ENCODE data around the gene CPB1. TPM values are rescaled to one million over a fixed set of nuclear protein-coding genes. Genes with fewer than 3 reads are reported as not detected.

The CPB1 gene
- total RNA-seq, 2 experiments from 2014 or later: not detected

- ATAC-seq (ENCODE audit: low read depth) (no peak), DNase-seq (no peak)
- peaks cover 8% of the 10 kb centered on the region for H3K27me3 Mint-ChIP-seq
- H3K4me1 Mint-ChIP-seq: no peaks in the 10 kb centered on the region
- no peak overlapping the region for H3K4me3 Mint-ChIP-seq
- H3K36me3 Mint-ChIP-seq: no peaks in the 10 kb centered on the region
- H3K9me3 Mint-ChIP-seq: no peaks in the 10 kb centered on the region
- no peak overlapping the region for H3K27ac Mint-ChIP-seq
- POLR2A ChIA-PET: no interaction called here
Observed at GRCh38 chr3:148815316-148816110, 12.1 kb upstream of the CPB1 start.

- no peak for ATAC-seq (ENCODE audit: low read depth)
- no peaks in the 10 kb centered on the region for H3K9me3 Mint-ChIP-seq
Observed at GRCh38 chr3:148816427-148816826, 11.2 kb upstream of the CPB1 start.

DNA sequence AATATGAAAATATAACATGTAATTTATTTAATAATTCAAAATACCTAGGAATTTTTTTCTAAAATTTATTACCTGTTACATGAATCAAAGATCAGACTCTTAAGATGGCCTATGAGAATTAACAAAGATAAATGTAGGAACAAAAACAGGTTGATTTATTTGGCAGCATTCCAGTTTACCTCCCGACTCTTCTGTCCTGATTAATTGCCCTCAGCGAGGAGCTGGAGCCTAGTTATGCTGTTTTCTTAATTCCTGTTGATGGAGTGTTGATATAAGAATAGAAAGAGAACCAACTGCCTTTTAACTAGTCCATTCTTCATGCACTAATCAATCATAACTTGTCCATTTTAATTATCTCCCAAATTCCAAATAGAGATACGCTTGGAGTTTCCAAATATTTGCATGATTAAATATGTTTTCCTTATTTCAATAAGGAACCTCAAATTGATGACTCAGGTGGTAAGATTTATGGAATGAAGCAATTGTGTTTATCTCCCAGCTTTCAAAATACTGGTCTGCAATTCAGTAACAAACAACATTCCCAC is 10.6 kb upstream of the CPB1 start:
- DNase-seq (no peak), ATAC-seq (ENCODE audit: low read depth) (no peak)
- Mint-ChIP-seq H3K27me3 (peaks cover 7% of the 10 kb centered on the region), H3K4me1 (no peaks in the 10 kb centered on the region), H3K36me3 (no peaks in the 10 kb centered on the region), H3K9me3 (no peaks in the 10 kb centered on the region), H3K4me3 (no peak overlapping the region), H3K27ac (no peak overlapping the region)
- POLR2A ChIA-PET: no interaction called here

More at GRCh38 chr3:148816427-148816826, 11.2 kb upstream of the CPB1 start:
- Mint-ChIP-seq H3K27me3 (peaks cover 7% of the 10 kb centered on the region), H3K36me3 (no peaks in the 10 kb centered on the region), H3K27ac (no peak overlapping the region), H3K4me3 (no peak overlapping the region), H3K4me1 (no peaks in the 10 kb centered on the region)
- POLR2A ChIA-PET: no interaction called here
- DNase-seq: no peak

- Mint-ChIP-seq H3K4me3 (no peak overlapping the region), H3K4me1 (no peaks in the 10 kb centered on the region), H3K9me3 (no peaks in the 10 kb centered on the region), H3K36me3 (no peaks in the 10 kb centered on the region), H3K27me3 (peaks cover 7% of the 10 kb centered on the region), H3K27ac (no peak overlapping the region)
- ATAC-seq (ENCODE audit: low read depth): no peak
- POLR2A ChIA-PET: no interaction called here
- DNase-seq: no peak
Observed at GRCh38 chr3:148820361-148821245, 7.0 kb upstream of the CPB1 start.

GRCh38 chr3:148823026-148823425 is 4.6 kb upstream of the CPB1 start:
- ATAC-seq (ENCODE audit: low read depth) (no peak), DNase-seq (no peak)
- H3K4me3 Mint-ChIP-seq: no peak overlapping the region
- H3K36me3 Mint-ChIP-seq: no peaks in the 10 kb centered on the region
- no peak overlapping the region for H3K27ac Mint-ChIP-seq
- H3K4me1 Mint-ChIP-seq: no peaks in the 10 kb centered on the region
- H3K9me3 Mint-ChIP-seq: no peaks in the 10 kb centered on the region
- H3K27me3 Mint-ChIP-seq: peaks cover 4% of the 10 kb centered on the region
- POLR2A ChIA-PET: no interaction called here

- POLR2A ChIA-PET: no interaction called here
- no peak for ATAC-seq (ENCODE audit: low read depth)
- no peak overlapping the region for H3K4me3 Mint-ChIP-seq
- H3K27ac Mint-ChIP-seq: no peak overlapping the region
- no peak for DNase-seq
- no peaks in the 10 kb centered on the region for H3K9me3 Mint-ChIP-seq
- no peaks in the 10 kb centered on the region for H3K4me1 Mint-ChIP-seq
- H3K36me3 Mint-ChIP-seq: no peaks in the 10 kb centered on the region
- H3K27me3 Mint-ChIP-seq: peaks cover 6% of the 10 kb centered on the region
Observed at GRCh38 chr3:148825476-148825875, 2.1 kb upstream of the CPB1 start.

DNA sequence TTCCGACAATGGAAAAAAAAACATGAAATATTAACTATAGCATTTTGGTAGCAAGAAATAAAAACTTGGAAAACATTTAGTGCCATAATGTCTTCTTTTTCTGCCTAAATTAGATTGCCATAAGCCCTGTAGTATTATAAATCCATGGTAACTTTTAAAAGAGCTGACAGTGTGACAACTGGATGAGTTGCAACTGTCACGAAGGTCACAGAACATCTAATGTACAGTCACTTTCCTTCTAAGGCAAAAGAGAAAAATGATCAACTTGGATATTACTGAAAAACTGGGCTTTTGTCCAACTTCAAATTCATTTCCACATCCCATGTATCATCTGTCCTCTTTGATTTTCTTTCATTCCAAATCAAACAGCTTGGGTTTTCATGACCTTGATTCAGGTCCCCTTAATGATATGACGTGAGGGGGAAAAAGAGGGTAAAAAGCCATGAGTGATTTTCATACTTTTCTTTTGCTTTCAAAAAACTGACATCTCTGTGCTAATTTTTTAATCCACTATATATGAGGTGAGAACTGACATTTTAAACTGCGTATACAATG is 602 bp downstream of the CPB1 start:
- POLR2A ChIA-PET: no interaction called here
- Mint-ChIP-seq H3K27ac (no peak overlapping the region), H3K27me3 (peaks cover 17% of the 10 kb centered on the region), H3K4me3 (no peak overlapping the region), H3K36me3 (no peaks in the 10 kb centered on the region), H3K9me3 (no peaks in the 10 kb centered on the region), H3K4me1 (no peaks in the 10 kb centered on the region)
- no peak for ATAC-seq (ENCODE audit: low read depth)
- DNase-seq: no peak

DNA sequence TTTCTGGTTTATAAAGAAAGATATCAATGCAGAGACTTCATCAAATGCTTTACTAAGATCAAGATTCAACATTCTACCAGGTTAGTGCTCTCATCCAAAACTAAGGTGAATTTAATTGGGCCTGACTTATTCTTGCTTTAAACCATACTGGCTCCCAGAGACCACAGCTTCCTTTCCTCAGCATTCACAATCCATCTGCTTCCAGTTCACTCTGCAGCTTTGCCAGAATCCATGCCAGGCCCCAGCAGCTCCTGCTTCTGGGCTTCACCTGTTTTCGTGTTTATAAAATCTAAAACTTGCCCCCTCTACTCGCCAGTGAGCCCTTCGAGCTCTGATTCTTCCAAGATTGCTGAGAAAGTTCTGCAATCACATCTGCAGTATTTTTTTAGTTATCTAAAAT is 2.3 kb downstream of the CPB1 start:
- no peaks in the 10 kb centered on the region for H3K4me1 Mint-ChIP-seq
- no peaks in the 10 kb centered on the region for H3K36me3 Mint-ChIP-seq
- peaks cover 17% of the 10 kb centered on the region for H3K27me3 Mint-ChIP-seq
- POLR2A ChIA-PET: no interaction called here
- DNase-seq (no peak), ATAC-seq (ENCODE audit: low read depth) (no peak)
- no peaks in the 10 kb centered on the region for H3K9me3 Mint-ChIP-seq
- H3K27ac Mint-ChIP-seq: no peak overlapping the region
- H3K4me3 Mint-ChIP-seq: no peak overlapping the region

GRCh38 chr3:148833223-148833622 is 5.6 kb downstream of the CPB1 start:
- no peaks in the 10 kb centered on the region for H3K4me1 Mint-ChIP-seq

GRCh38 chr3:148839805-148840204 is 12.2 kb downstream of the CPB1 start:
- no peaks in the 10 kb centered on the region for H3K9me3 Mint-ChIP-seq
- no peak for DNase-seq
- H3K36me3 Mint-ChIP-seq: no peaks in the 10 kb centered on the region
- no peak overlapping the region for H3K4me3 Mint-ChIP-seq
- H3K4me1 Mint-ChIP-seq: no peaks in the 10 kb centered on the region
- no peak for ATAC-seq (ENCODE audit: low read depth)
- POLR2A ChIA-PET: no interaction called here
- H3K27me3 Mint-ChIP-seq: no peaks in the 10 kb centered on the region
- no peak overlapping the region for H3K27ac Mint-ChIP-seq

More at GRCh38 chr3:148833223-148833622, 5.6 kb downstream of the CPB1 start:
- no peak for DNase-seq
- POLR2A ChIA-PET: no interaction called here
- no peak for ATAC-seq (ENCODE audit: low read depth)
- no peak overlapping the region for H3K4me3 Mint-ChIP-seq
- H3K9me3 Mint-ChIP-seq: no peaks in the 10 kb centered on the region
- H3K27ac Mint-ChIP-seq: no peak overlapping the region
- no peaks in the 10 kb centered on the region for H3K36me3 Mint-ChIP-seq
- H3K27me3 Mint-ChIP-seq: peaks cover 17% of the 10 kb centered on the region

DNA sequence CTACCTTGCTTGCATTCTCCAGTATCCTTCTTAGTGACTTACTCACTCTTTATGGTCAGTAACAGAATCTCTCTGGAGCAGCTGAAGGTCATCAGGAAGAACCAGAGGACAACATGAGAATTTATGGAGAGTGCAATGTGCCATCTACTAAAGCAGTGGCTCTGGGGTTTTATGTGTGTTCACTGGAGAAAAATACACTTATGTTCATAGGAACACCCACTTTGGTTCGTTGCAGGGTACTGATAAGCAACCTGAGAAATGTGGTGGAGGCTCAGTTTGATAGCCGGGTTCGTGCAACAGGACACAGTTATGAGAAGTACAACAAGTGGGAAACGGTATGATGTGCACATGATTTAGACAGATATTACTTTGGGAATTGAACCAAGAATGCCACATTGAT is 12.8 kb downstream of the CPB1 start:
- H3K36me3 Mint-ChIP-seq: no peaks in the 10 kb centered on the region
- no peak for ATAC-seq (ENCODE audit: low read depth)
- peaks cover 2% of the 10 kb centered on the region for H3K27me3 Mint-ChIP-seq
- POLR2A ChIA-PET: no interaction called here
- no peak overlapping the region for H3K4me3 Mint-ChIP-seq
- H3K27ac Mint-ChIP-seq: no peak overlapping the region
- H3K9me3 Mint-ChIP-seq: no peaks in the 10 kb centered on the region
- H3K4me1 Mint-ChIP-seq: no peaks in the 10 kb centered on the region
- DNase-seq: no peak

DNA sequence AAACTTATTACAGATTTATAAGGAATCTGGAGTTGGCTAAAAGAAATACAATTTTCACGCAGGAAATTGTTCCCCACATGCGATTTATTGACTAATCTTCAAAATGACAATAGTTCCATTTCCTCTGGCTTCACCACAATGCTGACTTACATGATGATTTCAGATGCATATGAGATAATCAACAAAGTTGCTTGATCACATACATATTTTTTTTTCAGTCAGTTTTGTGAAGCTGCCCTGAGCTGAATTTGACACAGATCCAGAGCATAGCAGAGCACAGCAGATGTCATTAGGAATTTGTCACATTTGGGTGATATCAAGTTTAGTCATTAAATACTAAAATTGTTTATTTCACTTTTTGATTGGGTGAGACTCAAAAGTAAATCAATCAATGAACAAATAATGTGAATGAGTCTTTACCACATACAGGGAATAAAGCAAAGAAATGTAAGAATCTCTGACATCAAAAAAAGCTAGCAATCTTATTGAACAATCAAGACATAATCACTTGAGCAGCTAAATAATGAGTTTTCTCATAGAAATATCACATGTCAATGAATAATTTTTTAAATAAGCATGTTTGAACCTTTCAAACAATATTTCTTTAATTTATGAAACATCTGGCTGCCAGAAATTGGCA is 18.3 kb downstream of the CPB1 start:
- Mint-ChIP-seq H3K4me3 (no peak overlapping the region), H3K27me3 (peaks cover 4% of the 10 kb centered on the region), H3K4me1 (no peaks in the 10 kb centered on the region), H3K9me3 (no peaks in the 10 kb centered on the region), H3K27ac (no peak overlapping the region), H3K36me3 (no peaks in the 10 kb centered on the region)
- POLR2A ChIA-PET: no interaction called here
- ATAC-seq (ENCODE audit: low read depth): no peak
- no peak for DNase-seq

DNA sequence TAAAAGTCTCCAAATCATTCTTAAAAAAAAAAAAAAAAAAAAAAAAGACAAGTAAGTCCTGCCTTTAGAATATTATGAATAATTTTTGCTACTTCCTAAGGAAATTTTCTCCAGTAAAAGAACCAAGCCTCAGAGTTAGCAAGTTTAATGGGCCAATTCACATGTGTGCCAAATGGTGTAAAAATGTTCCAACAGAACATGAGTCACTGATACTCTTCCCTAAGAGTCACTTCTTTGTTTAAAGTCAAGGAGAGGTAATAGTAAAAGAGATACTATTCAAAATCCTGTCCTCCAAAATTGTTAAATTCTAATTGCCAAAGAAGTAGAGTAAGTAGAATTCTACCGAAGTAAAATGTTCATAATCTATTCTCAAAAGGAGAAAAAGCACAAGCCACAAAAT is 19.7 kb downstream of the CPB1 start:
- ATAC-seq (ENCODE audit: low read depth) (no peak), DNase-seq (no peak)
- Mint-ChIP-seq H3K27ac (no peak overlapping the region), H3K27me3 (peaks cover 4% of the 10 kb centered on the region), H3K9me3 (no peaks in the 10 kb centered on the region), H3K4me1 (no peaks in the 10 kb centered on the region), H3K4me3 (no peak overlapping the region), H3K36me3 (no peaks in the 10 kb centered on the region)
- POLR2A ChIA-PET: interaction anchor here (0.7 kb wide), 1 partner anchor 251 kb away, joined by 4 read pairs; no protein-coding TSS in a partner anchor

Measured in activated naive CD8-positive, alpha-beta T cell treated with anti-CD3 and anti-CD28 coated beads, Interleukin-2, amount 10 ng/mL, durations not matched to agents 7 days and 5 days (primary cell).